ENCODE measurements around the gene P2RY2. TPM values are rescaled to one million over a fixed set of nuclear protein-coding genes. Genes with fewer than 3 reads are reported as not detected.

Gene P2RY2
- total and polyA plus RNA-seq, 12 donors, result 7.1 to 37.5 (median 11.1) TPM

DNA sequence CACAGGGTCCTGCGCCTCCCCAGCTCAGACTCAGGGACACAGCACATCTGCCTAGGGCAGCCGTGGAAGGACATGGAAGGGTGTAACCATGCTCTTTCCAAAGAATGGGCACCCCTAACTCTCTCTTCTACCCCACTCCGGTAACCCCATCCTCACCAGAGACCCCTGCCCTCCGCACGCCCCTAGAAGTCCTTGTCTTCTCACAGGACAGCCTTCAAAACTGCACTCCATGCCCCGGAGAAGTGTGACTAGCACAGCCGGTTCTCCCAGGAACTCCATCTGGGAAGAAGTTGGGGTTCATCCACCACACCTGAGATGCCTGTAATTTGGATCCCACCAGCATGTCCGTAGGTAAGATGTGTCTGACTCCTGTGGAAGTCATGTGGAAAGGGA is 25.0 kb downstream of the P2RY2 start:
- TF ChIP-seq CTCF (IDR thresholded peaks at IDR 0.05), result no peak
- DNase-seq (no peak), ATAC-seq (no peak)
- Histone ChIP-seq H3K4me3 (no peak overlapping the region), H3K27me3 (no peaks in the 10 kb centered on the region), H3K4me1 (peaks cover 22 to 50% (median 48%) of the 10 kb centered on the region in 9 donors), H3K9me3 (no peaks in the 10 kb centered on the region), H3K27ac (peak overlapping the region in 1 of 10 donors; percentile 20), H3K36me3 (no peaks in the 10 kb centered on the region)
- intact Hi-C loops (cut with DNase I), result loop anchor here in 6 of 10 donors (2.0 to 10.0 kb wide), 6 partner anchors 44 to 521 kb away; no protein-coding TSS in a partner anchor
- 79% methylated on average over 8 of the region's 8 CpGs for WGBS, 2 donors

GRCh38 chr11:73244589-73245240 is 26.6 kb downstream of the P2RY2 start:
- WGBS, 2 donors, result 66 to 68% methylated on average over 4 of the region's 4 CpGs
- no peaks in the 10 kb centered on the region for H3K27me3 ChIP-seq
- intact Hi-C loops (cut with DNase I), result loop anchor here in 6 of 10 donors (5.0 to 10.0 kb wide), 6 partner anchors 43 to 522 kb away; no protein-coding TSS in a partner anchor
- no peak for ATAC-seq
- no peak for DNase-seq
- H3K9me3 ChIP-seq, result no peaks in the 10 kb centered on the region
- peaks cover 17 to 38% (median 33%) of the 10 kb centered on the region in 9 donors for H3K4me1 ChIP-seq
- no peak overlapping the region for H3K4me3 ChIP-seq
- no peak overlapping the region for H3K27ac ChIP-seq
- no peaks in the 10 kb centered on the region for H3K36me3 ChIP-seq
- no peak for TF ChIP-seq CTCF (IDR thresholded peaks at IDR 0.05)

GRCh38 chr11:73245461-73245860 is 27.4 kb downstream of the P2RY2 start:
- Histone ChIP-seq H3K27me3 (no peaks in the 10 kb centered on the region), H3K4me3 (no peak overlapping the region), H3K27ac (no peak overlapping the region), H3K9me3 (no peaks in the 10 kb centered on the region), H3K4me1 (peaks cover 14 to 31% (median 25%) of the 10 kb centered on the region in 9 donors), H3K36me3 (no peaks in the 10 kb centered on the region)
- ATAC-seq (no peak), DNase-seq (no peak)
- intact Hi-C loops (cut with DNase I), result loop anchor here in 3 of 10 donors (5.0 to 10.0 kb wide), 2 partner anchors 321 to 418 kb away; no protein-coding TSS in a partner anchor
- WGBS, 2 donors, result 61 to 74% methylated on average over 6 of the region's 6 CpGs
- no peak for TF ChIP-seq CTCF (IDR thresholded peaks at IDR 0.05)

DNA sequence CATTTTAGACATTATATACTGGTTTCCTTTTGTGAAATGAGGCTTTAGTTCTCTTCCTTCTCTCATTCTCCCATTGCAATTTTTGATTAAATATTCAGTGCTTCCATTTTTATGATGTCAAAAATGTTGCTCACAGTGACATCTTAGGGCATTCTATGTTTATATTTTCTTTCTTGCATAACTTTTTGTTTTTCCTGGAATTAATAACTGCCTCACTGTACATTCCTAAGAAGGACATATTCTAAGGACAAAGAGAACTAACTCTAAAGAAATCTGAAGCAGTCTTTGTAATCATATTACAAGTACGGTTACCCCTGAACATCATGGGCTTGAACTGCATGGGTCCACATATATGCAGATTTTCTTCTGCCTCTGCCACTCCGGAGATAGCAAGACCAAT is 28.2 kb downstream of the P2RY2 start:
- DNase-seq (no peak), ATAC-seq (no peak)
- TF ChIP-seq CTCF (IDR thresholded peaks at IDR 0.05), result no peak
- no peak overlapping the region for H3K27ac ChIP-seq
- H3K27me3 ChIP-seq, result no peaks in the 10 kb centered on the region
- whole genome bisulfite sequencing, 2 donors, result 83 to 86% methylated on average over 2 of the region's 2 CpGs
- intact Hi-C loops (cut with DNase I), result loop anchor here in 3 of 10 donors (5.0 to 10.0 kb wide), 2 partner anchors 322 to 419 kb away; no protein-coding TSS in a partner anchor
- H3K9me3 ChIP-seq, result no peaks in the 10 kb centered on the region
- no peaks in the 10 kb centered on the region for H3K36me3 ChIP-seq
- H3K4me3 ChIP-seq, result no peak overlapping the region
- peaks cover 7 to 23% (median 17%) of the 10 kb centered on the region in 9 donors for H3K4me1 ChIP-seq
